H1 (cell line): ENCODE results near the gene KHDC1L. TPM values are rescaled to one million over a fixed set of nuclear protein-coding genes. Genes with fewer than 3 reads are reported as not detected.

Source experiments
- CTCF ChIA-PET: fragments of 300-600 bp; sonication (Branson Sonifier 250); formaldehyde crosslinking; loops from one replicate; lab custom pipeline; 2021; ENCODE audit not compliant: partially characterized antibody; lab: Charles Lee
- POLR2A ChIA-PET: fragments of 300-600 bp; sonication (Branson Sonifier 250); formaldehyde crosslinking; loops from one replicate; lab custom pipeline; 2021; ENCODE audit warnings: inconsistent platforms; ENCODE audit not compliant: partially characterized antibody; lab: Charles Lee
- DNase-seq, 2 experiments: peaks; one replicate each; pipeline versions ENCODE4 v3.0.0 to v3.0.0-alpha.2; 2010 to 2022; ENCODE audit warnings: low spot score in 2 of 2, low read depth in 1 of 2, mixed read lengths in 1 of 2
- FAIRE-seq: peaks from 2 replicates; lab custom pipeline; 2011; peaks lifted over from hg19 to GRCh38; lab: Jason Lieb, UNC
- H2AFZ ChIP-seq: 2 replicates; pipeline ENCODE4 v1.8.1; 2012; ENCODE audit warnings: low read length, inconsistent platforms
- H2AK5ac ChIP-seq: 2 replicates; pipeline ENCODE4 v1.6.1; 2013; ENCODE audit warnings: low read depth, low read length
- H2BK120ac ChIP-seq: replicated peaks from 2 replicates; pipeline ENCODE3; 2013; ENCODE audit warnings: low read depth, low read length, inconsistent platforms
- H2BK12ac ChIP-seq: 2 replicates; pipeline ENCODE4 v1.6.1; 2013; ENCODE audit warnings: low read depth, low read length
- H2BK15ac ChIP-seq: 2 replicates; pipeline ENCODE4 v1.6.1; 2013; ENCODE audit warnings: low read length
- H2BK20ac ChIP-seq: 2 replicates; pipeline ENCODE4 v1.6.1; 2013; ENCODE audit warnings: low read length
- H2BK5ac ChIP-seq: 2 replicates; pipeline ENCODE4 v1.6.1; 2013; ENCODE audit warnings: low read depth, low read length
- H3K14ac ChIP-seq: 2 replicates; pipeline ENCODE4 v1.6.1; 2013; ENCODE audit warnings: inconsistent platforms; ENCODE audit not compliant: insufficient read length
- H3K18ac ChIP-seq: 2 replicates; pipeline ENCODE4 v1.6.1; 2013; ENCODE audit warnings: low read length; ENCODE audit errors: extremely low read depth
- H3K23ac ChIP-seq: 2 replicates; pipeline ENCODE4 v1.6.1; 2013; ENCODE audit warnings: inconsistent platforms; ENCODE audit not compliant: insufficient read length
- H3K23me2 ChIP-seq: 2 replicates; pipeline ENCODE4 v1.6.1; 2013; ENCODE audit warnings: low read depth, low read length
- H3K27ac ChIP-seq: 2 replicates; pipeline ENCODE4 v1.6.1; 2011; ENCODE audit warnings: low read depth, low read length, inconsistent platforms
- H3K27me3 ChIP-seq, 4 experiments: replicated peaks in 1 of 4; 1 replicate in 1 of 4; 2 replicates in 3 of 4; pipeline versions ENCODE4 v1.6.1 to v1.8.1; 2011 to 2013; ENCODE audit warnings: low read length in 3 of 4, mild to moderate bottlenecking in 3 of 4, inconsistent platforms in 2 of 4, mixed read lengths in 2 of 4, moderate library complexity in 1 of 4; ENCODE audit not compliant: control insufficient read depth in 3 of 4, insufficient read depth in 3 of 4; ENCODE audit errors: extremely low read depth in 1 of 4
- H3K36me3 ChIP-seq, 4 experiments: 2 replicates each; pipeline versions ENCODE4 v1.6.1 to v1.8.1; 2011 to 2013; ENCODE audit warnings: mild to moderate bottlenecking in 4 of 4, low read length in 3 of 4, moderate library complexity in 2 of 4, control low read depth in 1 of 4, inconsistent platforms in 1 of 4; ENCODE audit not compliant: insufficient read depth in 4 of 4, control insufficient read depth in 2 of 4
- H3K4ac ChIP-seq: replicated peaks from 2 replicates; pipeline ENCODE3; 2013; ENCODE audit warnings: low read length, low read depth, mixed read lengths, inconsistent platforms; ENCODE audit not compliant: insufficient read length
- H3K4me1 ChIP-seq, 4 experiments: replicated peaks in 1 of 4; 1 replicate in 1 of 4; 2 replicates in 3 of 4; pipeline versions ENCODE4 v1.6.1 to v1.8.1; 2011 to 2013; ENCODE audit warnings: low read length in 3 of 4, inconsistent platforms in 2 of 4, mixed read lengths in 1 of 4; ENCODE audit not compliant: insufficient read depth in 4 of 4, control insufficient read depth in 3 of 4
- H3K4me2 ChIP-seq, 2 experiments: 2 replicates each; pipeline versions ENCODE4 v1.6.1 to v1.8.1; 2011 to 2013; ENCODE audit warnings: low read depth in 2 of 2, low read length in 2 of 2, control low read depth in 1 of 2, inconsistent platforms in 1 of 2, mild to moderate bottlenecking in 1 of 2; ENCODE audit not compliant: insufficient read depth in 1 of 2
- H3K4me3 ChIP-seq, 4 experiments: fragments of 200-600, 300-600 bp in 1 of 4; sonication (generic), shearing (Covaris generic), sonication (Bioruptor Twin) in 1 of 4; 2 replicates each; pipeline versions ENCODE4 v1.5.1 to v1.8.1; 2011 to 2016; ENCODE audit warnings: low read length in 4 of 4, low read depth in 3 of 4, control low read depth in 2 of 4, inconsistent platforms in 2 of 4, mild to moderate bottlenecking in 2 of 4, mixed read lengths in 1 of 4, moderate library complexity in 1 of 4; ENCODE audit not compliant: insufficient read depth in 2 of 4; ENCODE audit errors: extremely low read depth in 1 of 4
- H3K56ac ChIP-seq: replicated peaks from 2 replicates; pipeline ENCODE3; 2013; ENCODE audit warnings: low read depth, mild to moderate bottlenecking, mixed read lengths, low read length, inconsistent platforms; ENCODE audit not compliant: insufficient read length
- H3K79me1 ChIP-seq: 2 replicates; pipeline ENCODE4 v1.6.1; 2013; ENCODE audit warnings: low read depth, low read length, control low read depth
- H3K79me2 ChIP-seq, 2 experiments: 2 replicates each; pipeline versions ENCODE4 v1.6.1 to v1.8.1; 2012 to 2013; ENCODE audit warnings: low read length in 2 of 2, mild to moderate bottlenecking in 2 of 2, inconsistent platforms in 1 of 2; ENCODE audit not compliant: insufficient read depth in 2 of 2, control insufficient read depth in 1 of 2
- H3K9ac ChIP-seq, 4 experiments: replicated peaks in 1 of 4; 1 replicate in 1 of 4; 2 replicates in 3 of 4; pipeline versions ENCODE4 v1.6.1 to v1.8.1; 2011 to 2013; ENCODE audit warnings: low read depth in 3 of 4, low read length in 3 of 4, control low read depth in 2 of 4, mild to moderate bottlenecking in 2 of 4, moderate library complexity in 2 of 4, inconsistent platforms in 1 of 4; ENCODE audit errors: extremely low read depth in 1 of 4
- H3K9me3 ChIP-seq, 2 experiments: 2 replicates each; pipeline versions ENCODE4 v1.6.1 to v1.8.1; 2012 to 2013; ENCODE audit warnings: mild to moderate bottlenecking in 2 of 2, moderate library complexity in 2 of 2, control low read depth in 1 of 2, inconsistent platforms in 1 of 2, low read depth in 1 of 2, low read length in 1 of 2, mixed read lengths in 1 of 2; ENCODE audit not compliant: insufficient read depth in 2 of 2
- H4K20me1 ChIP-seq, 2 experiments: replicated peaks in 1 of 2; 2 replicates each; pipeline versions ENCODE3 to v1.8.1; 2011 to 2013; ENCODE audit warnings: inconsistent platforms in 2 of 2, low read length in 2 of 2, mild to moderate bottlenecking in 1 of 2; ENCODE audit not compliant: insufficient read depth in 2 of 2, control insufficient read depth in 1 of 2
- H4K5ac ChIP-seq: 2 replicates; pipeline ENCODE4 v1.6.1; 2013; ENCODE audit warnings: low read length, low read depth, mixed read lengths, inconsistent platforms; ENCODE audit not compliant: insufficient read length
- H4K8ac ChIP-seq: 2 replicates; pipeline ENCODE4 v1.8.0; 2013; ENCODE audit warnings: mild to moderate bottlenecking, moderate library complexity, low read length, inconsistent platforms; ENCODE audit not compliant: insufficient read depth; ENCODE audit errors: extremely low read depth
- H4K91ac ChIP-seq: replicated peaks from 2 replicates; pipeline ENCODE3; 2013; ENCODE audit warnings: low read length, mixed read lengths, inconsistent platforms; ENCODE audit not compliant: insufficient read length
- CHD2 ChIP-seq: IDR thresholded peaks from 2 replicates; pipeline ENCODE4 v1.6.1; 2012; ENCODE audit warnings: low read length, improper control_type of control experiment
- EZH2 ChIP-seq: fragments of 200-600 bp; sonication (generic); IDR thresholded peaks from 2 replicates; pipeline ENCODE4 v1.7.1; 2012; ENCODE audit warnings: low read depth, mild to moderate bottlenecking, moderate library complexity, low read length, inconsistent platforms; ENCODE audit not compliant: severe bottlenecking
- FOSL1 ChIP-seq: IDR thresholded peaks from 2 replicates; pipeline ENCODE4 v1.6.1; 2011; ENCODE audit warnings: mild to moderate bottlenecking, low read depth, low read length, moderate library complexity; ENCODE audit not compliant: insufficient read depth
- HDAC2 ChIP-seq, 2 experiments: fragments of 300-600 bp in 1 of 2; sonication (generic) in 1 of 2; IDR thresholded peaks; 2 replicates each; pipeline ENCODE4 v1.6.1; 2011 to 2012; ENCODE audit warnings: low read depth in 2 of 2, low read length in 2 of 2, mild to moderate bottlenecking in 2 of 2, moderate library complexity in 2 of 2, borderline replicate concordance in 1 of 2, inconsistent platforms in 1 of 2
- HDAC6 ChIP-seq: IDR thresholded peaks from one replicate; pipeline ENCODE4 v1.7.1; 2012; ENCODE audit warnings: low read depth, mild to moderate bottlenecking, inconsistent platforms, low read length, moderate library complexity
- POLR2A ChIP-seq, 2 experiments: IDR thresholded peaks; 1 replicate in 1 of 2; 2 replicates in 1 of 2; pipeline ENCODE4 v1.6.1; 2011; ENCODE audit warnings: low read depth in 2 of 2, low read length in 2 of 2, mild to moderate bottlenecking in 2 of 2; ENCODE audit errors: control extremely low read depth in 1 of 2
- POU5F1 ChIP-seq: IDR thresholded peaks from 2 replicates; pipeline ENCODE4 v1.6.1; 2011; ENCODE audit warnings: low read depth, mild to moderate bottlenecking, low read length, moderate library complexity
- RXRA ChIP-seq: IDR thresholded peaks from 2 replicates; pipeline ENCODE4 v1.6.1; 2011; ENCODE audit warnings: low read depth, mild to moderate bottlenecking, low read length, moderate library complexity; ENCODE audit not compliant: insufficient read depth
- SIN3A ChIP-seq, 2 experiments: IDR thresholded peaks in 1 of 2; conservative IDR thresholded peaks in 1 of 2; 2 replicates each; pipeline ENCODE4 v1.6.1; 2011 to 2012; ENCODE audit warnings: low read length in 2 of 2, improper control_type of control experiment in 1 of 2, low read depth in 1 of 2, mild to moderate bottlenecking in 1 of 2
- SIX5 ChIP-seq: IDR thresholded peaks from 2 replicates; pipeline ENCODE4 v1.6.1; 2011; ENCODE audit warnings: mild to moderate bottlenecking, low read depth, low read length
- SRF ChIP-seq: IDR thresholded peaks from 2 replicates; pipeline ENCODE4 v1.6.1; 2011; ENCODE audit warnings: mild to moderate bottlenecking, low read depth, low read length, moderate library complexity
- TAF7 ChIP-seq: optimal IDR thresholded peaks from 2 replicates; pipeline ENCODE3; 2011; ENCODE audit warnings: low read depth, mild to moderate bottlenecking, inconsistent platforms, low read length, moderate library complexity, borderline replicate concordance
- TBP ChIP-seq: IDR thresholded peaks from 2 replicates; pipeline ENCODE4 v1.6.1; 2011; ENCODE audit warnings: low read depth, low read length, improper control_type of control experiment
- TEAD4 ChIP-seq: IDR thresholded peaks from 2 replicates; pipeline ENCODE4 v1.6.1; 2012; ENCODE audit warnings: low read depth, low read length, inconsistent platforms, mixed read lengths
- ZNF274 ChIP-seq: IDR thresholded peaks from 2 replicates; pipeline ENCODE4 v1.7.0; 2012; ENCODE audit warnings: low read length, borderline replicate concordance; ENCODE audit errors: extremely low read depth
- WGBS, 2 experiments: shearing (Covaris generic) in 1 of 2; methylation state at CpG; one replicate each; pipeline versions ENCODE4 v1.1.6 to v1.1.7; 2013 to 2015; ENCODE audit warnings: low lambda C conversion rate in 2 of 2, mixed read lengths in 2 of 2, inconsistent platforms in 1 of 2, low coverage in 1 of 2, missing lambda C conversion rate in 1 of 2; ENCODE audit not compliant: insufficient replicate concordance in 2 of 2, insufficient coverage in 1 of 2, insufficient read length in 1 of 2; ENCODE audit errors: extremely low coverage in 1 of 2, missing lambda C conversion rate in 1 of 2; 5-methylcytosine and 5-hydroxymethylcytosine counted together
- polyA plus RNA-seq, 7 experiments: library from polyadenylated mRNA; depleted of rRNA in 3 of 7; stranded (reverse) in 5 of 7; unstranded in 2 of 7; fragments of >200 nt in 5 of 7; fragments of 200-250 nt in 2 of 7; gene quantifications; 1 replicate in 5 of 7; 2 replicates in 1 of 7; 4 replicates in 1 of 7; pipeline versions ENCODE4 v1.2.1 to v1.2.3, GENCODE V29; 2011 to 2013; ENCODE audit warnings: missing spikeins in 2 of 7, mixed read lengths in 2 of 7
- total RNA-seq: library from RNA; stranded (reverse); fragmentation: NEBNext Ultra II Directional; extraction: Animal tissue kit (Norgen Biotek cat#: 25700); gene quantifications from 2 replicates; pipeline ENCODE4 v1.2.1, GENCODE V29; 2021

KHDC1L gene
- total and polyA plus RNA-seq, 2 of the 8 experiments (the other 6 are each of a cell fraction or from before 2014, with no cell fraction given), result 0.14 TPM; not detected in 1

- WGBS, 2 experiments, result 86% methylated on average over 6 of the region's 6 CpGs; no CpG with 5 or more reads in 1 of the 2 experiments
- no peak overlapping the region for H3K27ac ChIP-seq
Observed at GRCh38 chr6:73176057-73176456, 49.2 kb downstream of the KHDC1L start.

More at GRCh38 chr6:73176057-73176456, 49.2 kb downstream of the KHDC1L start:
- Histone ChIP-seq H4K8ac (no peak overlapping the region), H2AFZ (no peak overlapping the region), H2BK12ac (no peak overlapping the region), H3K14ac (no peak overlapping the region), H4K20me1 (no peaks in the 10 kb centered on the region), H3K56ac (no peak overlapping the region), H2BK20ac (no peak overlapping the region), H2AK5ac (no peak overlapping the region), H3K4me2 (no peak overlapping the region), H3K27me3 (no peaks in the 10 kb centered on the region), H2BK120ac (no peak overlapping the region), H3K4me3 (no peak overlapping the region), H3K4ac (no peak overlapping the region), H3K9ac (no peak overlapping the region), H4K5ac (no peak overlapping the region), H2BK15ac (no peak overlapping the region), H3K79me1 (no peaks in the 10 kb centered on the region), H2BK5ac (no peak overlapping the region), H3K36me3 (no peaks in the 10 kb centered on the region), H3K9me3 (no peaks in the 10 kb centered on the region), H3K79me2 (no peaks in the 10 kb centered on the region), H3K18ac (no peak overlapping the region), H3K23ac (no peak overlapping the region), H4K91ac (no peak overlapping the region), H3K4me1 (no peaks in the 10 kb centered on the region), H3K23me2 (no peaks in the 10 kb centered on the region)
- no peak for FAIRE-seq
- ChIA-PET POLR2A (no interaction called here), CTCF (no interaction called here)
- TF ChIP-seq RXRA (no peak), SIN3A (conservative IDR thresholded peaks at IDR 0.05 in 1 of 2, IDR thresholded peaks at IDR 0.05 in 1 of 2; ENCODE audit: low read depth in 1 of 2, low read length in 2 of 2) (no peak), HDAC6 (no peak), ZNF274 (no peak), EZH2 (no peak), TAF7 (no peak), HDAC2 (IDR thresholded peaks at IDR 0.05; ENCODE audit: borderline replicate concordance in 1 of 2, low read depth in 2 of 2, low read length in 2 of 2) (no peak), POU5F1 (no peak), CHD2 (no peak), POLR2A (IDR thresholded peaks at IDR 0.05; ENCODE audit: control extremely low read depth in 1 of 2, low read depth in 2 of 2, low read length in 2 of 2) (no peak), TBP (no peak), SRF (no peak), SIX5 (no peak), FOSL1 (no peak), TEAD4 (no peak)
- DNase-seq, result no peak
